H9 (cell line): ENCODE data around the gene CCDC154. TPM values are rescaled to one million over a fixed set of nuclear protein-coding genes. Genes with fewer than 3 reads are reported as not detected.

ENCODE experiments used
- DNase-seq: peaks from one replicate; pipeline ENCODE4 v3.0.0-alpha.2; 2017
- H2AFZ ChIP-seq: one replicate; pipeline ENCODE4 v1.6.1; 2013; ENCODE audit warnings: mild to moderate bottlenecking, low read length, control low read depth, moderate library complexity
- H2AK5ac ChIP-seq: 2 replicates; pipeline ENCODE4 v1.6.1; 2013; ENCODE audit warnings: low read length, control low read depth, mixed read lengths; ENCODE audit not compliant: insufficient read length
- H2BK120ac ChIP-seq: one replicate; pipeline ENCODE4 v1.6.1; 2013; ENCODE audit warnings: low read depth, mild to moderate bottlenecking, low read length, control low read depth, inconsistent platforms; ENCODE audit not compliant: poor library complexity, severe bottlenecking
- H2BK12ac ChIP-seq: 2 replicates; pipeline ENCODE4 v1.6.1; 2013; ENCODE audit warnings: low read length, control low read depth, mixed read lengths, low read depth; ENCODE audit not compliant: insufficient read length
- H2BK15ac ChIP-seq: 2 replicates; pipeline ENCODE4 v1.6.1; 2013; ENCODE audit warnings: low read depth, low read length, control low read depth
- H2BK20ac ChIP-seq: one replicate; pipeline ENCODE4 v1.6.1; 2013; ENCODE audit warnings: low read depth, mild to moderate bottlenecking, low read length, control low read depth, inconsistent platforms; ENCODE audit not compliant: poor library complexity, severe bottlenecking
- H2BK5ac ChIP-seq: 2 replicates; pipeline ENCODE4 v1.6.1; 2013; ENCODE audit warnings: low read length, control low read depth, mixed read lengths; ENCODE audit not compliant: insufficient read length
- H3K14ac ChIP-seq: 2 replicates; pipeline ENCODE4 v1.6.1; 2013; ENCODE audit warnings: low read length, control low read depth; ENCODE audit not compliant: insufficient read depth
- H3K18ac ChIP-seq: 2 replicates; pipeline ENCODE4 v1.6.1; 2013; ENCODE audit warnings: low read depth, mild to moderate bottlenecking, mixed read lengths, low read length, control low read depth; ENCODE audit not compliant: insufficient read length
- H3K23ac ChIP-seq: 2 replicates; pipeline ENCODE4 v1.6.1; 2013; ENCODE audit warnings: low read length, control low read depth, mixed read lengths, low read depth; ENCODE audit not compliant: insufficient read length
- H3K23me2 ChIP-seq: 2 replicates; pipeline ENCODE4 v1.6.1; 2013; ENCODE audit warnings: low read depth, mild to moderate bottlenecking, mixed read lengths, low read length, control low read depth; ENCODE audit not compliant: insufficient read length, poor library complexity, severe bottlenecking
- H3K27ac ChIP-seq: 2 replicates; pipeline ENCODE4 v1.5.1; 2013; ENCODE audit warnings: low read length, control low read depth, mixed read lengths, low read depth; ENCODE audit not compliant: insufficient read length
- H3K27me3 ChIP-seq: 2 replicates; pipeline ENCODE4 v1.6.1; 2013; ENCODE audit warnings: low read length, control low read depth, inconsistent platforms; ENCODE audit not compliant: insufficient read depth
- H3K4ac ChIP-seq: 2 replicates; pipeline ENCODE4 v1.6.1; 2013; ENCODE audit warnings: low read depth, mild to moderate bottlenecking, control low read depth, inconsistent platforms, low read length, moderate library complexity
- H3K4me1 ChIP-seq: 2 replicates; pipeline ENCODE4 v1.6.1; 2013; ENCODE audit warnings: low read length, control low read depth, inconsistent platforms; ENCODE audit not compliant: insufficient read depth
- H3K4me2 ChIP-seq: 2 replicates; pipeline ENCODE4 v1.6.1; 2013; ENCODE audit warnings: low read length, control low read depth, mixed read lengths; ENCODE audit not compliant: insufficient read length, insufficient read depth
- H3K56ac ChIP-seq: 2 replicates; pipeline ENCODE4 v1.6.1; 2013; ENCODE audit warnings: low read depth, mild to moderate bottlenecking, mixed read lengths, low read length, control low read depth; ENCODE audit not compliant: insufficient read length
- H3K79me1 ChIP-seq: 2 replicates; pipeline ENCODE4 v1.6.1; 2013; ENCODE audit warnings: low read depth, mild to moderate bottlenecking, moderate library complexity, low read length, control low read depth, inconsistent platforms; ENCODE audit not compliant: insufficient read depth, poor library complexity, severe bottlenecking
- H3K79me2 ChIP-seq: 2 replicates; pipeline ENCODE4 v1.6.1; 2013; ENCODE audit warnings: low read length, control low read depth, inconsistent platforms; ENCODE audit not compliant: insufficient read depth
- H3K9ac ChIP-seq: 2 replicates; pipeline ENCODE4 v1.6.1; 2013; ENCODE audit warnings: low read length, control low read depth, mixed read lengths; ENCODE audit not compliant: insufficient read length; ENCODE audit errors: extremely low read depth
- H3K9me3 ChIP-seq: one replicate; pipeline ENCODE4 v1.6.1; 2013; ENCODE audit warnings: low read depth, low read length, inconsistent platforms; ENCODE audit not compliant: control insufficient read depth
- H3T11ph ChIP-seq: one replicate; pipeline ENCODE4 v1.6.1; 2013; ENCODE audit warnings: mild to moderate bottlenecking, low read length, control low read depth, inconsistent platforms
- H4K20me1 ChIP-seq: one replicate; pipeline ENCODE4 v1.6.1; 2013; ENCODE audit not compliant: control insufficient read depth, insufficient read length, insufficient read depth
- H4K5ac ChIP-seq: 2 replicates; pipeline ENCODE4 v1.6.1; 2013; ENCODE audit warnings: low read depth, mild to moderate bottlenecking, mixed read lengths, low read length, control low read depth; ENCODE audit not compliant: insufficient read length
- H4K8ac ChIP-seq: replicated peaks from 2 replicates; pipeline ENCODE4 v1.6.1; 2013; ENCODE audit warnings: low read length, control low read depth, mixed read lengths, low read depth; ENCODE audit not compliant: insufficient read length
- H4K91ac ChIP-seq: 2 replicates; pipeline ENCODE4 v1.6.1; 2013; ENCODE audit warnings: low read depth, mild to moderate bottlenecking, moderate library complexity, mixed read lengths, low read length, control low read depth; ENCODE audit not compliant: insufficient read length
- H3K27ac Mint-ChIP-seq, 3 experiments: 2 replicates in 2 of 3; 3 replicates in 1 of 3; pipeline ENCODE4 v1.8.0; 2020 to 2021; ENCODE audit warnings: mixed read lengths in 3 of 3, mild to moderate bottlenecking in 1 of 3, moderate library complexity in 1 of 3
- H3K27me3 Mint-ChIP-seq: 2 replicates; pipeline ENCODE4 v1.8.0; 2021; ENCODE audit warnings: low read depth, mild to moderate bottlenecking, moderate library complexity, mixed read lengths
- H3K36me3 Mint-ChIP-seq, 3 experiments: 2 replicates in 2 of 3; 3 replicates in 1 of 3; pipeline ENCODE4 v1.8.0; 2020 to 2021; ENCODE audit warnings: low read depth in 3 of 3, mixed read lengths in 3 of 3; ENCODE audit not compliant: insufficient read depth in 1 of 3
- H3K4me1 Mint-ChIP-seq, 2 experiments: 2 replicates each; pipeline ENCODE4 v1.8.0; 2020; ENCODE audit warnings: mixed read lengths in 2 of 2
- H3K4me3 Mint-ChIP-seq, 2 experiments: 2 replicates in 1 of 2; 3 replicates in 1 of 2; pipeline ENCODE4 v1.8.0; 2020 to 2021; ENCODE audit warnings: mild to moderate bottlenecking in 2 of 2, mixed read lengths in 2 of 2, moderate library complexity in 1 of 2
- H3K9me3 Mint-ChIP-seq, 2 experiments: 2 replicates in 1 of 2; 3 replicates in 1 of 2; pipeline ENCODE4 v1.8.0; 2020; ENCODE audit warnings: mild to moderate bottlenecking in 2 of 2, mixed read lengths in 2 of 2, moderate library complexity in 1 of 2
- CTCF ChIP-seq: fragments of 200-600 bp; sonication (generic); conservative IDR thresholded peaks from 3 replicates; pipeline ENCODE4 v1.8.0; 2021; ENCODE audit warnings: antibody characterized with exemption, mild to moderate bottlenecking
- WGBS: extraction: QIAGEN DNeasy Blood & Tissue Kit; methylation state at CpG from one replicate; pipeline ENCODE4 v1.1.7; 2013; ENCODE audit warnings: missing lambda C conversion rate, low lambda C conversion rate, mixed read lengths; ENCODE audit not compliant: insufficient read length; ENCODE audit errors: extremely low coverage; 5-methylcytosine and 5-hydroxymethylcytosine counted together
- total RNA-seq: library from RNA; stranded (reverse); gene quantifications from 2 replicates; pipeline ENCODE4 v1.2.1, GENCODE V29; 2021

Gene CCDC154
- total RNA-seq, 1 experiment from 2014 or later, result 1.3 TPM

GRCh38 chr16:1397779-1398178, 46.6 kb downstream of the CCDC154 start:
- no peak overlapping the region for H3K4me3 Mint-ChIP-seq
- H2BK20ac ChIP-seq, result no peak overlapping the region
- no peaks in the 10 kb centered on the region for H3K9me3 Mint-ChIP-seq
- H3K9me3 ChIP-seq, result no peaks in the 10 kb centered on the region
- H3K9ac ChIP-seq, result no peak overlapping the region
- H3K36me3 Mint-ChIP-seq, result peaks cover 7 to 40% (median 34%) of the 10 kb centered on the region in 3 experiments; a peak in 6 of 7 replicates
- no peak overlapping the region for H3K18ac ChIP-seq
- H3K4me1 ChIP-seq, result no peaks in the 10 kb centered on the region
- H3K27me3 ChIP-seq, result no peaks in the 10 kb centered on the region
- no peak overlapping the region for H3K14ac ChIP-seq
- no peak overlapping the region for H3K4ac ChIP-seq
- H3K23ac ChIP-seq, result no peak overlapping the region
- no peak overlapping the region for H2AK5ac ChIP-seq
- H4K8ac ChIP-seq, result no peak overlapping the region
- no peak overlapping the region for H4K5ac ChIP-seq
- no peaks in the 10 kb centered on the region for H3K4me1 Mint-ChIP-seq
- no peaks in the 10 kb centered on the region for H3K79me2 ChIP-seq
- H3K27ac ChIP-seq, result no peak overlapping the region
- H3K4me2 ChIP-seq, result no peak overlapping the region
- WGBS, result no CpG with 5 or more reads among the region's 21 CpGs
- TF ChIP-seq CTCF, result no peak
- H3K27ac Mint-ChIP-seq, result no peak overlapping the region
- no peak overlapping the region for H2BK15ac ChIP-seq
- H3K79me1 ChIP-seq, result no peaks in the 10 kb centered on the region
- no peak overlapping the region for H4K91ac ChIP-seq
- H2AFZ ChIP-seq, result no peak overlapping the region
- no peak overlapping the region for H2BK120ac ChIP-seq
- no peak overlapping the region for H2BK5ac ChIP-seq
- no peak for DNase-seq
- no peaks in the 10 kb centered on the region for H4K20me1 ChIP-seq
- H3T11ph ChIP-seq, result no peak overlapping the region
- no peak overlapping the region for H2BK12ac ChIP-seq
- no peak overlapping the region for H3K56ac ChIP-seq
- no peaks in the 10 kb centered on the region for H3K27me3 Mint-ChIP-seq
- H3K23me2 ChIP-seq, result no peaks in the 10 kb centered on the region
